ENCODE results near the gene TSPAN9.
A peak's percentile ranks its signal among the peaks of the same experiment; 100 is the strongest.

GRCh38 chr12:3299929-3300832 is 223.0 kb downstream of the TSPAN9 start:
- TF ChIP-seq CTCF (IDR thresholded peaks at IDR 0.05) = peak; percentile 92
- no peak for TF ChIP-seq EZH2 (IDR thresholded peaks at IDR 0.05)
